Epithelial cell of esophagus (primary cell): Measurements from ENCODE around the gene TAS1R1.
A peak's percentile ranks its signal among the peaks of the same experiment; 100 is the strongest.

Experiments
- DNase-seq: peaks from one replicate; pipeline ENCODE4 v3.0.0; 2010; ENCODE audit warnings: low read depth
- H3K4me3 ChIP-seq: 2 replicates; pipeline ENCODE4 v1.5.1; 2011; ENCODE audit warnings: mild to moderate bottlenecking, low read length, control low read depth
- TF ChIP-seq, protein P1 (sequence below): IDR thresholded peaks from 2 replicates; pipeline ENCODE4 v1.5.1; 2011; ENCODE audit warnings: low read depth, mild to moderate bottlenecking, low read length, control low read depth, inconsistent platforms; ENCODE audit not compliant: insufficient read depth; ENCODE audit errors: missing control alignments

The TAS1R1 gene

DNA sequence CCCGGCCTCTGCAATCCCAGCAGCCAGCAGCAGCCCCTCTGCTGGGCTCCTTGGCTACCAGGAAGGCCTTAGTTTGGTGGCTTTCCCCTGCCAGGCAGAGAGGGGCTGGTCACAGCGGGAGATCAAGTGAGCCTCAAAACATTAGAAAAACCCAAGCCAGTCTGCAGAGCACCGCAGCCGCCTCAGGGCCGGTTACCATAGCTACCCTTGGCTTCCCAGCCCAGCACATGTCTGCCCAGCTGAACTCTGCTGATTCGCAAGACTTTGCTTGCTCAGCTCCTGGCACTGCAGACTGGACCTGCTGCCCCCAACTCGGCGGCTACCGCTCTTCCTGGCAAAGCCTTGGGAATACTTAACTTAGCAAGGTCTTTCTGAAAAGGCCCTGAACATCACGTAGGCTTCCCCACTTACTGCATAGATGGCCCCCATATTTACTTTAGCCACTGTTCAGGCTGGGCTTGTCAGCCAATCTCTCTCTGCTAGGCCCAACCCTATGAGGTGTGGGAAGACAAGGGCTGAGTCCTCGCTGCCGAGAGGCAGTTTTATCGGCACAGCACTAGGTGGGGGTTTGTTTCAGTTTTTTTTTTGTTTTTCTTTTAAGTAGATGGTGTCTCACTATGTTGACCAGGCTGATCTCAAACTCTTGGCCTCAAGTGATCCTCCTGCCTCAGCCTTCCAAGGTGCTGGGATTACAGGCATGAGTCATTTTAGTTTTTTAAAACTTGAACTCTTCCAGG lies 35.0 kb upstream of the TAS1R1 start:
- DNase-seq, result peak; percentile 91
- TF ChIP-seq, protein P1, sequence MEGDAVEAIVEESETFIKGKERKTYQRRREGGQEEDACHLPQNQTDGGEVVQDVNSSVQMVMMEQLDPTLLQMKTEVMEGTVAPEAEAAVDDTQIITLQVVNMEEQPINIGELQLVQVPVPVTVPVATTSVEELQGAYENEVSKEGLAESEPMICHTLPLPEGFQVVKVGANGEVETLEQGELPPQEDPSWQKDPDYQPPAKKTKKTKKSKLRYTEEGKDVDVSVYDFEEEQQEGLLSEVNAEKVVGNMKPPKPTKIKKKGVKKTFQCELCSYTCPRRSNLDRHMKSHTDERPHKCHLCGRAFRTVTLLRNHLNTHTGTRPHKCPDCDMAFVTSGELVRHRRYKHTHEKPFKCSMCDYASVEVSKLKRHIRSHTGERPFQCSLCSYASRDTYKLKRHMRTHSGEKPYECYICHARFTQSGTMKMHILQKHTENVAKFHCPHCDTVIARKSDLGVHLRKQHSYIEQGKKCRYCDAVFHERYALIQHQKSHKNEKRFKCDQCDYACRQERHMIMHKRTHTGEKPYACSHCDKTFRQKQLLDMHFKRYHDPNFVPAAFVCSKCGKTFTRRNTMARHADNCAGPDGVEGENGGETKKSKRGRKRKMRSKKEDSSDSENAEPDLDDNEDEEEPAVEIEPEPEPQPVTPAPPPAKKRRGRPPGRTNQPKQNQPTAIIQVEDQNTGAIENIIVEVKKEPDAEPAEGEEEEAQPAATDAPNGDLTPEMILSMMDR, result no peak
- no peak overlapping the region for H3K4me3 ChIP-seq

- peak; percentile 75 for DNase-seq
- TF ChIP-seq, protein P1, result no peak
- H3K4me3 ChIP-seq, result no peak overlapping the region
These were observed 33.6 kb upstream of the TAS1R1 start for GRCh38 chr1:6521536-6521935.

- TF ChIP-seq, protein P1, result peak; percentile 51
- no peak overlapping the region for H3K4me3 ChIP-seq
- DNase-seq, result peak; percentile 59
These were observed 31.5 kb upstream of the TAS1R1 start for GRCh38 chr1:6523566-6523965.

DNA sequence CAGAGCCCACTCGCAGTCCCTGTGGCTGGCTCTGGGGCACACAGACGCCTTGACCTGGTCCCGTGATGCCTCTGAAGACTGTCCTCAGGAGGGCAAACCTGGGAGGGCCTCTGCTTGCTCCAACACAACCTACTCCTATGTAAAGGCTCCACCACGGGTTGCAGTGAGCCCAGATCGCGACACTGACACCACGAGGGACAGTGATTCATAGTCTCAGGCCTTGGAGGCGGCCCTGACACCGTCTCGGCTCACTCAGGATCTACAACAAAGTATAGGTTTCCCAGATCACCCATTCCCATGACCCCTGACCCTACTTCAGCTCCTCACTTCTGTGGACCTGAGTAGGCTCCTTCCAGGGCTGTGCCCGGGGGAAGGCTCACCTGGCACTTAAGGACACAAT lies 28.8 kb upstream of the TAS1R1 start:
- H3K4me3 ChIP-seq, result no peak overlapping the region
- TF ChIP-seq, protein P1, result no peak
- DNase-seq, result no peak

DNA sequence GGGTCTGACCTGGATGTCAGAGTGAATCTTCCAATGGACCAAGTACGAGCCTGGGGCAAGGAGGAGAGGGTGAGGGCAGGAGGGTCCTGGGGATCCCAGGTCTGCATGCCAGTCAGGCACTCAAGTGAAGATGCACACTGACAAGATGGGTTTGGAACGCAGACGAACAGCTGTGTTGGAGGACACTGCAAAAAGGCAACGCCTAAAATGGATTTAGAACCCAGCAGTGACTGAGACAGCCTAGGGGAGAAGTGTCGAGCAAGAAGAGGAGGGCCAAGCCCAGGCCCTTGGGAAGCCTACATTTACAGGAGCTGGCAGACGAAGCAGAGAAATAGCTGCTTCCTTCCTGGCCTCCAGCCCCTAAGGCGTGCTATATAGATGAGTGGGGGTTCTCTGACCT lies 26.6 kb upstream of the TAS1R1 start:
- TF ChIP-seq, protein P1, result no peak

DNA sequence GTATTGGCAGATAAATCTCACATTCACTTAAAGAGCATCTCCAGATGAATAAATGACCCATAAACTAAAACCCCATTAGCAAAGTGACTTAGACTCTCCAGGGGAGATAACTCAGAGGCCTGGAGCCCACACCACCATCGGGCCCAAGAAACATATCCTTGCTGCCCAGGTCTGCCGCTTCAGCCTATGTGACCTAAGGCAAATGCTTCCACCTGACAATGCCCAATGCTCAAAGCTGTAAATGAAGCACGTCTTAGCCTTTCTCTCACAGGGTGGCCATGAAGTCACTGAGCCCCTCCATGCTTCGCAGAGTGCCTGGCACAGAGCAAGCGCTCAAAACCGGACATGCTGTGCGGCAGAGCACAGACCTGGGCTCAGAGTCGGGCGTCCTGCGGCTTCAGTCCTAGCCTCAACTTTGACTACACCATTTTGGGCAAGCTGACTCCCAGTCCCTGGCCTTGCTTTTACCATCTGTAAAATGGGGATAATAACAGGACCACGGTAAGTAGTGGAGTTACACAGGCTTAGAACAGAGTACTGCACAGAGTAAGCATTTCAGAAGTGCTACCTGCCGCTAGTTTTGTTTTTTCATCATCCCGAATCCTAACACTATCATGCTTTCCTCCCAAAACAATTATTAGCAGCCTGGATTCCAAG lies 24.5 kb upstream of the TAS1R1 start:
- TF ChIP-seq, protein P1, result no peak
- DNase-seq, result no peak
- no peak overlapping the region for H3K4me3 ChIP-seq

More for the DNA sequence above, 26.6 kb upstream of the TAS1R1 start:
- no peak for DNase-seq
- H3K4me3 ChIP-seq, result no peak overlapping the region
